Femur (tissue), 1 donor: ENCODE measurements around the gene NCOA3.
A peak's percentile ranks its signal among the peaks of the same experiment; 100 is the strongest.
"Not testable (repeated sequence)": the region's sequence is repeated elsewhere in the genome, so short reads cannot be mapped to it uniquely, and the experiment has no call there.

Source experiments
- DNase-seq: peaks from one replicate; pipeline ENCODE4 v3.0.0-alpha.2; 2017

The NCOA3 gene

GRCh38 chr20:47541355-47541922, 39.8 kb downstream of the NCOA3 start:
- DNase-seq = no peak

- no peak for DNase-seq
These were observed 41.3 kb downstream of the NCOA3 start for GRCh38 chr20:47543006-47543431.

DNA sequence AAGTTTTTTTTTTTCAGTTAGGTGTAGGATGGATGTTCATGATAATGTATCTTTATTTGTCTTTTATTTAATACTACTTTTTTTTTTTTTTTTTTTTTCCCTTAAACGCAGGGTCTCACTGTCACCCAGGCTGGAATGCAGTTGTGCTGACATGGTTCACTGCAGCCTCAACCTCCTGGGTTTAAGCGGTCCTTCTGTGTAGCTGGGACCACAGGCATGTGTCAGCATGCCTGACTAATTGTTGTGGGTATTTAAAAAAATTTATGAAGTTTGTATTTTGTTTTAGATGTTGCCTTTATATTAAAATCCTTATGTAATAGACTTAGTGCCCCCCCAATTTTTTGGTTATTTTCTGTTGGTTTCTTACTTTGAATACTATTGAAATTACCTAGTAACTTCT, 42.6 kb downstream of the NCOA3 start:
- no peak for DNase-seq

DNA sequence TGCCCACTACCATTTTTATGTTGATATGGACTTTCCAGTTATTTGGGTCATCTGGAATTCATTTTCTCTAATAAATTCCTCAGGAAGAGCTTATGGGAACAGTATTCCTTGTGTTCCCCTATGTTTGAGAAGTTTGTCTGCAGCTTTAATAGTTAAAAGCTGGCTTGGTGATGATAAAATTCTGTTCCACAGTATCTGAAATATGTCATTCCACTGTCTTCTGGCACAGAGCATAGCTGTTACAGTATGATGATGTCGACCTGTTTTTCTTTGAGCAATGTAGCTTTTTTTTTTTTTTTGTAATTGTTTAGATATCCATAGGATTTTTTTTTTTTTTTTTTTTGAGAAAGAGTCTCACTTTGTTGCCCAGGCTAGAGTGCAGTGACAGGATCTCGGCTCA, 43.2 kb downstream of the NCOA3 start:
- DNase-seq = no peak

GRCh38 chr20:47545499-47545898, 43.8 kb downstream of the NCOA3 start:
- DNase-seq = no peak

GRCh38 chr20:47546184-47547033, 44.7 kb downstream of the NCOA3 start:
- DNase-seq = no peak

DNA sequence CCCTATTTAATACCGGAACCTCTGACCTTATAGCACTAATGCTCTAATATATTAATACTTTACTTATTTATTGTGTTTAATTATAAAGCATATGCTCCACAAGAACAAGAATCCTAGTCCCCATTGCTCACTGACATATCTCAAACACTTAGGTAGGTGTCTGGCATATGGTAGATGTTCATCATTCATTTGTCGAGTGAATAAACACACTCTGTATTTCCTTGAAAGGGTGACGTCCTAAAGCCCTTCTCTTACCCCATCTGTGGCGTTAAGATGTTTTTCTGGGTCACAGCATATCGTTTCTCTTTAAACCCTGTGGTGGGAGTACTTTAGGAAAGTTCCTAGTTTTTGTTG, 45.3 kb downstream of the NCOA3 start:
- no peak for DNase-seq

- no peak for DNase-seq
These were observed 48.0 kb downstream of the NCOA3 start for GRCh38 chr20:47549671-47550070.

DNA sequence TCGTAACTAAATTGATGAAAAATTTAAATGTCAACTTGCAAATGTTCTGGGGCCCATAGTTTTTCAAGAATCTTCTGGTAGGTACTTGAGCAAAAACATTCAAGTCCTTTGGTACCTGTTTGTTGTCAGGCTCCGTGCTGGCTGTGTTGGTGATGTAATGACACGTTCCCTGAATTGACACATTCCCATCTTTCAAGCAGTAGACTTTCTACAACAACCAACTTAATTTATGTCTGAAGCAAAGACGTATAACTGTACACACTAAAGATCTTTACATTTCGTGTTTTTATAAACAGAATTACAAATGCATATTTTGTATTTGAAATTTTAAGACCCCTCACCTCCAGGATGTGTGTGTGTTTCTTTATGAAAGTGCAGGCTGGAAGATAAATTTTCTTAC, 49.5 kb downstream of the NCOA3 start:
- no peak for DNase-seq

DNA sequence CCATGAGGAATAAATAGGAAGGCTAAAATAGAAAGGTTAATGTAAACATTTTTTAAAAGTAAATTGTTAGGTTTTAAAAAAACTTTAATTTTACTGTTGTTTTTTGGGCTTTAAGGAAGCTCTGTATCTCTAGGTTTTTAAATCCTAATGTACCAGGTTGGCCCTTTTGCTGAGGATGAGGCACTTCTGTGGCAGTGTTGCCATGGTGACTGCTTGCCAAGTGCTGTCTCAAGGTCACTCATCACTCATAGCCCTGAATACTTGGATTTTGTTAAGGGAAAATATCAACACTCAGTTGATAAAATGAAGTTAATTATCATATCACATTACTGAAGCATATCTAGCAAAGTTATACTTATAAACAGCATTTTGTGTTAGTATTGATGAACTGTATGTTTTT, 50.2 kb downstream of the NCOA3 start:
- DNase-seq = no peak

GRCh38 chr20:47552996-47553395, 51.3 kb downstream of the NCOA3 start:
- DNase-seq = no peak

DNA sequence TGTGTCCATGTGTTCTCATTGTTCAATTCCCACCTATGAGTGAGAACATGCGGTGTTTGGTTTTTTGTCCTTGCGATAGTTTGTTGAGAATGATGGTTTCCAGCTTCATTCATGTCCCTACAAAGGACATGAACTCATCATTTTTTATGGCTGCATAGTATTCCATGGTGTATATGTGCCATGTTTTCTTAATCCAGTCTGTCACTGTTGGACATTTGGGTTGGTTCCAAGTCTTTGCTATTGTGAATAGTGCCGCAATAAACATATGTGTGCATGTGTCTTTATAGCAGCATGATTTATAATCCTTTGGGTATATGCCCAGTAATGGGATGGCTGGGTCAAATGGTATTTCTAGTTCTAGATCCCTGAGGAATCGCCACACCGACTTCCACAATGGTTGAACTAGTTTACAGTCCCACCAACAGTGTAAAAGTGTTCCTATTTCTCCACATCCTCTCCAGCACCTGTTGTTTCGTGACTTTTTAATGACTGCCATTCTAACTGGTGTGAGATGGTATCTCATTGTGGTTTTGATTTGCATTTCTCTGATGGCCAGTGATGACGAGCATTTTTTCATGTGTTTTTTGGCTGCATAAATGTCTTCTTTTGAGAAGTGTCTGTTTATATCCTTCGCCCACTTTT, 52.0 kb downstream of the NCOA3 start:
- DNase-seq = not testable (repeated sequence)

GRCh38 chr20:47554283-47554682, 52.6 kb downstream of the NCOA3 start:
- DNase-seq = not testable (repeated sequence)

DNA sequence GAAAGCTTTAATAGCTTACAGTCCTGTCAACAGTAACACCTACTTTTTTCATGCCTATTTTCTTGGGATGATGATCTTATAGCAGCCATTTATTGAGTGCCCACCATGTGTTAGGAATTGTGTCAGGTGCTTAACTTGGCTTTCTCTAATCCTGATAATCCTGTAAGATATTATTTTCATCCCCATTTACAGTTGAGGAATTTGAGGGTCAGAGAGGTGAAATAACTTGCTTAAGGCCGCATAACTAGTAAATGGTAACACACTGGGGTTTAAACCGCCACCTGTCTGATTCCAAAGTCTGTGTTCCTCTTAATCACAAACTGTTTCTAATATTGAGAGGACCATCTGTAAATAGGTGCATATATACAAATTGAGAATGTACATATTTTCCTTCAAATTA, 55.5 kb downstream of the NCOA3 start:
- DNase-seq = no peak

DNA sequence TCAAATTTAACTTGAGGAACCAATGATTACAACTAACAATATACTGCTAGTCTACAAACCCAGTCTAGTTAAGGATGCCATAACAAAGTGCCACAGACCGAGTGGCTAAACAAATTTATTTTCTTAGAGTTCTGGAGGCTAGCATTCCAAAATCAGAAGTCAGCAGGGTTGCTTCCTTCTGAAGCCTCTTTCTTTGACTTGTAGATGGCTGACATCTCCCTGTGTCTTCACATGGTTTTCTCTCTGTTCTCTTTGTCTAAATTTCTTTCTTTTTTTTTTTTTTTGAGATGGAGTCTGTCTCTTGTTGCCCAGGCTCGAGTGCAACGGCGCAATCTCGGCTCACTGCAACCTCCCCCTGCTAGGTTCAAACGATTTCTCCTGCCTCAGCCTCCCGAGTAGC, 56.1 kb downstream of the NCOA3 start:
- DNase-seq = no peak

- DNase-seq = no peak
These were observed 56.8 kb downstream of the NCOA3 start for GRCh38 chr20:47558295-47559066.

- no peak for DNase-seq
These were observed 57.5 kb downstream of the NCOA3 start for GRCh38 chr20:47559141-47559540.

DNA sequence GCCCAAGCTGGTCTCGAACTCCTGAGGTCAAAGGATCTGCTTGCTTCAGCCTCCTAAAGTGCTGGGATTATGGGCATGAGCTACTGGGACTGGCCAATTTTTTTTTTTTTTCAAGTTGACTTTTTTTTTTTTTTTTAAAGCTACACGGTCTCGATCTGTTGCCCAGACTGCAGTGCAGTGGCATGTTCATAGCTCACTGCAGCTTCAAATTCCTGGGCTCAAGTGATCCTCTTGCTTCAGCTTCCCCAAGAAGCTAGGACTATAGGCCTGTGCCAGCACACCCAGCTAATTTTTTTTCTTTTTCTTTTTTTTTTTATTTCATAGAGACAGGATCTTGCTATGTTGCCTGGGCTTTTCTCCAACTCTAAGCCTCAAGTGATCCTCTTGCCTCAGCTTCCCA, 59.5 kb downstream of the NCOA3 start:
- DNase-seq = no peak

GRCh38 chr20:47561603-47562583, 60.2 kb downstream of the NCOA3 start:
- DNase-seq = no peak

DNA sequence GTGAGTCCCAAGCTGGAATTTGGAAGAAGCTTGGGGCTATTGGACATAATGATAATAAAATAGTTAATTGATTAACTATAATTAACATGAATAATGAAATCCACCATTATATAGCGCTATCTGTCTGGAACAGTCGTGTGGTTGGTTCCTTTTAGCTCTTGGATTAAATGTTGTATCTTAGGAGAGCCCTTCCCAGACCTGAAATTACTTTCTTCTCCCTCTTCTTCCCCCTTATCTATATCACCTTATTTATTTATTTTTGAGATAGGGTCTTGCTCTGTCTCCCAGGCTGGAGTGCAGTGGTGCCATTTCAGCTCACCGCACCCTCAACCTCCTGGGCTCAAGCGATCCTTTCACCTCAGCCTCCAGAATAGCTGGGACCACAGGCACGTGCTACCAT, 64.6 kb downstream of the NCOA3 start:
- DNase-seq = no peak

DNA sequence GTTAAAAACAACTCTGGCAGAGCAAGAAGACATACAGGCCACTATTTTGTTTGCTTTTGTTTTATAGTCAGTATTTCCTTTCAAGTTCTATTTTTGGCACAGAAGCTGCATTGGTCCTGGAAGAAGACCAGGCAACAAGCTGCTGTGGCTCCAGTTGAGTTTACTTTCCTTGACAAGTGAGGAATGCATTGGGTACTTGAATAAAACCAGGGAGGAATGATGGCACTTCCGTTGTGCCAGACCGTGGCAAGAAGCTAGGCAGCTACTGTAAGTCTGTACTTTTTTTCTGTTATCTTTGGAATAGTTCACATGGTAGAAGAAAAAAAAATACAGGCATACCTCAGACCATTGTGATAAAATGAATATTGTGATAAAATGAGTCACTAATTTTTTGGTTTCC, 66.3 kb downstream of the NCOA3 start:
- peak; percentile 28 for DNase-seq

- no peak for DNase-seq
These were observed 67.2 kb downstream of the NCOA3 start for GRCh38 chr20:47568837-47569410.
